ENCODE measurements around the gene PLGRKT. TPM values are rescaled to one million over a fixed set of nuclear protein-coding genes. Genes with fewer than 3 reads are reported as not detected.
"Not testable (repeated sequence)": the region's sequence is repeated elsewhere in the genome, so short reads cannot be mapped to it uniquely, and the experiment has no call there.

The PLGRKT gene
- total RNA-seq, 1 donor from 2014 or later: not detected

DNA sequence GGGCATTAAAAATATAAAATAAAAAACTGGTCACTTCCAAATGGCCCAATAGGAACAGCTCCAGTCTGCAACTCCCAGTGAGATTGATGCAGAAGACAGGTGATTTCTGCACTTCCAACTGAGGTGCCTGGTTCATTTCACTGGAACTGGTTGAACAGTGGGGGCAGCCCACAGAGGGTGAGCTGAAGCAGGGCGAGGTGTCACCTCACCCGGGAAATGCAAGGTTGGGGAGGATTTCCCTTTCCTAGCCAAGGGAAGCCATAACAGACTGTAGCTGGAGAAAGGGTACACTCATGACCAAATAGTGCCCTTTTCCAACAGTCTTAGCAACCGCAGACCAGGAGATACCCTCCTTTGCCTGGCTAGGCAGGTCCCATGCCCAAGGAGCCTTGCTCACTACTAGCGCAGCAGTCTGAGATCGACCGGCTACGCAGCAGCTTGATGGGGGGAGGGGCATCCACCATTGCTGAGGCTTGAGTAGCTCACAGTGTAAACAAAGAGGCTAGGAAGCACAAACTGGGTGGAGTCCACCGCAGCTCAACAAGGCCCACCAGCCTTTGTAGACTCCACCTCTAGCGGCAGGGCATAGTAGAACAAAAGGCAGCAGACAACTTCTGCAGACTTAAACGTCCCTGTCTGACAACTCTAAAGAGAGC lies 110.7 kb downstream of the PLGRKT start:
- H3K27ac ChIP-seq: no peak overlapping the region
- no peaks in the 10 kb centered on the region for H3K36me3 ChIP-seq
- DNase-seq (ENCODE audit: low spot score in 2 of 2): no peak
- no peaks in the 10 kb centered on the region for H3K4me1 ChIP-seq
- no peaks in the 10 kb centered on the region for H3K9me3 ChIP-seq
- H3K27me3 ChIP-seq: no peaks in the 10 kb centered on the region
- H3K4me3 ChIP-seq: no peak overlapping the region
- TF ChIP-seq, protein P1, sequence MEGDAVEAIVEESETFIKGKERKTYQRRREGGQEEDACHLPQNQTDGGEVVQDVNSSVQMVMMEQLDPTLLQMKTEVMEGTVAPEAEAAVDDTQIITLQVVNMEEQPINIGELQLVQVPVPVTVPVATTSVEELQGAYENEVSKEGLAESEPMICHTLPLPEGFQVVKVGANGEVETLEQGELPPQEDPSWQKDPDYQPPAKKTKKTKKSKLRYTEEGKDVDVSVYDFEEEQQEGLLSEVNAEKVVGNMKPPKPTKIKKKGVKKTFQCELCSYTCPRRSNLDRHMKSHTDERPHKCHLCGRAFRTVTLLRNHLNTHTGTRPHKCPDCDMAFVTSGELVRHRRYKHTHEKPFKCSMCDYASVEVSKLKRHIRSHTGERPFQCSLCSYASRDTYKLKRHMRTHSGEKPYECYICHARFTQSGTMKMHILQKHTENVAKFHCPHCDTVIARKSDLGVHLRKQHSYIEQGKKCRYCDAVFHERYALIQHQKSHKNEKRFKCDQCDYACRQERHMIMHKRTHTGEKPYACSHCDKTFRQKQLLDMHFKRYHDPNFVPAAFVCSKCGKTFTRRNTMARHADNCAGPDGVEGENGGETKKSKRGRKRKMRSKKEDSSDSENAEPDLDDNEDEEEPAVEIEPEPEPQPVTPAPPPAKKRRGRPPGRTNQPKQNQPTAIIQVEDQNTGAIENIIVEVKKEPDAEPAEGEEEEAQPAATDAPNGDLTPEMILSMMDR (IDR thresholded peaks at IDR 0.05): no peak
- intact Hi-C loops (cut with DNase I): no loop called here

DNA sequence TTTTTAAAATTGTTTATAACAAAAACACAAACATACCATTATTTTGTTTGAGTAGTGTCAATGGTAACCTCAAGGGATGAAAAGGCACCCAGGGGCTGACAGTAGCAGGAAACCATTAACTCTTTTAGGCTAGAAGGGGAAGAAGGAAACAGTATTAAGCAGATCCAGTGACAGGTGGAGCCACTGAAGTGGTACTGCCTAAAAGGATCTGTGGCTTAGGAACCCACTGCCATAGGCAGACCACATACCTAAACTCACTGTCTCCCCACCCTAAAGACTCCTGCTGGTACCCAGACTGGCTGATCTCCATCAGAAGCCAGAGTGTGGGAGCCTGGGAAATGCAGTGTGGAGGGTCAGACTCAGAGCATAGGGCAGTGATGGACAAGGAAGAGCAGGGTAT lies 111.5 kb downstream of the PLGRKT start:
- no peak for DNase-seq (ENCODE audit: low spot score in 2 of 2)
- H3K4me3 ChIP-seq: no peak overlapping the region
- no peak overlapping the region for H3K27ac ChIP-seq

DNA sequence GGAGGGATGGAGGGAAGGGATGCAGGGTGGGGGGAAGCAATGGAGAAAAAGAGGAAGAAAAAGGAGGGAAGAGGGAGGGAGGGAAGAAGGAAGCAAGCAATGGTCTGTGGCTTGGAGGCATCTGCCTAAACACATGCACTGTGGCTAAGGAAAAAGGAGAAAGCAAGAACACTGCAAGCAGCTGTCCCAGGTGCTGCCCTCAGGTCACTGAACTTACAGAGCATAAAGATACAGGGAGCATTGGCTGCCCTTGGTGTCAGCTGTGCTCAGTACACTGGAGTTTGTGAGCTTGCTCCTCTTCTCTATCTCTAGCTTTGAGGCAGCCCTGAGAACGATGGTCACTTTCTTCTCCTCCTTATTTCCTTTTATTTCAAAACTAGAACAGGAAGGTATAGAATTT lies 116.1 kb downstream of the PLGRKT start:
- H3K4me1 ChIP-seq; H3K9me3 ChIP-seq; DNase-seq (ENCODE audit: low spot score in 2 of 2); H3K36me3 ChIP-seq; intact Hi-C loops (cut with DNase I); H3K27ac ChIP-seq; H3K4me3 ChIP-seq; H3K27me3 ChIP-seq: not testable (repeated sequence)

More for the DNA sequence above, 111.5 kb downstream of the PLGRKT start:
- intact Hi-C loops (cut with DNase I): no loop called here
- no peaks in the 10 kb centered on the region for H3K4me1 ChIP-seq
- H3K9me3 ChIP-seq: no peaks in the 10 kb centered on the region
- H3K36me3 ChIP-seq: no peaks in the 10 kb centered on the region
- no peaks in the 10 kb centered on the region for H3K27me3 ChIP-seq
- TF ChIP-seq, protein P1 (IDR thresholded peaks at IDR 0.05): no peak

DNA sequence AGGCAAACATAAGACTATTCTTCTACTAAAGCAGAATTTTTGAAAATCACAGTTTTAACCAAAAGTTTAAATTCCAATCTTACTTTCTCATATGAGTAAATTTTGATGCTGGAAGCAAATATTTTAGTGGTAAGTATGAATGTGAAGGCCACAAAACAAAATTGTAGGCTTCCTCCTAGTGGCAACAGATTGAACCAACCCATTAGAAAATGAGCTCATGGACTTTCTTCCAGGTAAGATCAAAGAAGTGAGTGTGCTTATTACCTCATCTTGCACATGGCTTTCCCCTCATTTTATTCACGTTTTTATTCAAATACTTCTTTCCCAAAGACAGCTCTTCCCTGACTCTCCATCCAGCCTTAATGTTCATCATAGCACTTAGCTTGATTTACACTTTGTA lies 116.7 kb downstream of the PLGRKT start:
- H3K4me3 ChIP-seq: no peak overlapping the region
- TF ChIP-seq, protein P1 (IDR thresholded peaks at IDR 0.05): no peak
- intact Hi-C loops (cut with DNase I): no loop called here
- peaks cover 0 to 5% of the 10 kb centered on the region in 2 donors for H3K9me3 ChIP-seq
- no peaks in the 10 kb centered on the region for H3K4me1 ChIP-seq
- no peaks in the 10 kb centered on the region for H3K36me3 ChIP-seq
- H3K27me3 ChIP-seq: no peaks in the 10 kb centered on the region
- no peak for DNase-seq (ENCODE audit: low spot score in 2 of 2)
- H3K27ac ChIP-seq: no peak overlapping the region

DNA sequence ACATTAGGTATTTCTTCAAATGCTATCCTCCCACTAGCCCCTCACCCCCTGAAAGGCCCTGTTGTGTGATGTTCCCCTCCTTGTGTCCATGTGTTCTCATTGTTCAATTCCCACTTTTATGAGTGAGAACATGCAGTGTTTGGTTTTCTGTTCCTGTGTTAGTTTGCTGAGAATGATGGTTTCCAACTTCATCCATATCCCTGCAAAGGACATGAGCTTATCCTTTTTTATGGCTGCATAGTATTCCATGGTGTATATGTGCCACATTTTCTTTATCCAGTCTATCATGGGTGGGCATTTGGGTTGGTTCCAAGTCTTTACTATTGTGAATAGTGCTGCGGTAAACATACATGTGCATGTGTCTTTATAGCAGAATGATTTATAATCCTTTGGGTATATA lies 121.3 kb downstream of the PLGRKT start:
- H3K4me3 ChIP-seq; H3K27me3 ChIP-seq; H3K36me3 ChIP-seq; intact Hi-C loops (cut with DNase I); H3K27ac ChIP-seq; DNase-seq (ENCODE audit: low spot score in 2 of 2); H3K4me1 ChIP-seq: not testable (repeated sequence)
- H3K9me3 ChIP-seq: peaks cover 8 to 10% of the 10 kb centered on the region in 2 donors

DNA sequence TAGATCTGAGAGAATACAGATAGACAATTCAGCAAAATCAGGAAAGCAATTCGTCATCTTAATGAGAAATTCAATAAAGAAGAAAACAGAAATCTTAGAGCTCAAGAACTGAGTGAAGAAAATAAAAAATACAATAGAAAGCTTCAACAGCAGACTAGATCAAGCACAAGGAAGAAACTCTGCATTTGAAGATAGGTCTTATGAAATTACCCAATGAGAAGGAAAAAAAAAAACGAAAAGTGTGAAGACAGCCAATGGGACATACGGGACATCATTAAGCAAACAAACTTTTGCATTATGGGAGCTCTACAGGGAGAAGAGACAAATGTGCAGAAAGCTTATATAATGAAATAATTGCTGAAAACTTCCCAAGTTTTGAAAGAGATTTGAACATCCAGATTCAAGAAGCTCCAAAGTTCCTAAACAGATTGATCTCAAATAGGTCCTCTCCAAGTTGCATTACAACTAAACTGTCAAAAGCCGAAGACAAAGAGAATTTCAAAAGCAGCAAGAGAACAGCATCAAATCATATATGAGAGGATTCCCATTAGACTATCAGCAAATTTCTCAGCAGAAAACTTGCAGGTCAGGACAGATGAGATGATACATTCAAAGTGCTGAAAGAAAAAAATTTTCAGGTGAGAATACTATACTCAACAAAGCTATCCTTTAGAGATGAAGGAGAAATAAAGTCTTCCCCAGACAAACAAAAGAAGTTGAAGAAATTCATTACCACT lies 122.4 kb downstream of the PLGRKT start:
- DNase-seq (ENCODE audit: low spot score in 2 of 2): no peak
- Histone ChIP-seq H3K27ac (no peak overlapping the region), H3K27me3 (no peaks in the 10 kb centered on the region), H3K4me1 (no peaks in the 10 kb centered on the region), H3K4me3 (no peak overlapping the region), H3K36me3 (no peaks in the 10 kb centered on the region), H3K9me3 (peaks cover 8 to 10% of the 10 kb centered on the region in 2 donors)
- TF ChIP-seq, protein P1 (IDR thresholded peaks at IDR 0.05): no peak
- intact Hi-C loops (cut with DNase I): no loop called here

Data from ascending aorta (tissue), 2 donors.